NCI-H460 (cell line): ENCODE results near the gene TTL. TPM values are rescaled to one million over a fixed set of nuclear protein-coding genes. Genes with fewer than 3 reads are reported as not detected.
"Not testable (repeated sequence)": the region's sequence is repeated elsewhere in the genome, so short reads cannot be mapped to it uniquely, and the experiment has no call there.

ENCODE experiments used
- DNase-seq: peaks from one replicate; pipeline ENCODE4 v3.0.0-alpha.2; 2016; ENCODE audit warnings: low read depth; ENCODE audit errors: extremely low read depth
- polyA plus RNA-seq: library from polyadenylated mRNA; depleted of rRNA; stranded (reverse); fragments of >200 nt; gene quantifications from 2 replicates; pipeline ENCODE4 v1.2.3, GENCODE V29; 2014; cell fraction: nucleus; rRNA removed
- total RNA-seq: library from RNA; depleted of rRNA; stranded (reverse); fragments of >200 nt; shearing (Covaris generic); gene quantifications from 2 replicates; pipeline ENCODE4 v1.2.3, GENCODE V29; 2014; rRNA removed

The TTL gene
- 58.1 and 72.8 TPM in 2 replicates for total RNA-seq
- polyA plus RNA-seq, result 70.5 and 83.3 TPM in 2 replicates

DNA sequence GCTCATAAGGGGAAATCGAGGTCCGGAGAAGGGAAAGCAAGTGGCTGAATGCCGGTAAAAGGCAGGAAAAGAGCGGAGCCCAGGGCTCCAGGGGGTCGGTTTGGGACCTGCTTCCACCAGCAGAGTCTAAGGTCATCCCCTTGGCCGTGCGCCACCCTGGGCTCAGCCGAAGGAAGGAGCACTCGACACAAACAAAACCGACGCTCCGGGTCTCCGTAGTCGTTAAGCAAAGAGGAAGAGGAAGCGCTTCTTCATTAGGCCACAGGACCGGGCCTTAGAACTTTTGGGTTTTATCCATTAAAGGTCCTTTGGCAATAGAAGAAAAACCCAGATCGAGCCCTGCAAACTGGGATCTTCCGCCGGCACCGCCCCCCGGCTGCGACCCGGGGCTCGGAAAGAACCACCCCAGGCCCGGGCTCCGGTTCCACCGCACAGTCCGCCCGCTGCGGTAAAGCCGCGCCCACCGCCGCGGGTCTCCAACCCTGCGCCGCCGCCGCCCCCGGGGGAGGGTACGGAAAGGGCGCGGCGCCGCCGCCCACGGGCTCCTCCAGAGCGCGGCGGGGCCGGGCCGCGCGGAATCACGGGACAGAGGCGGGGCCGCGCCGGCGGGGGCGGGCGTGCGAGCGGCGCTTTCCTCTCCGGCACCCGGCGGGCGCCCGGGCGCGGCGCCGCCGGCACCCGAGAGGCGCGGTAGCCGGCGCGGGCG, at the start of gene TTL:
Gene TTL, plus strand, starts transcription at position 629 of the 706 bp plus-strand sequence. CDS start 189 bp downstream, outside the sequence.
- DNase-seq, result peak; percentile 66

- DNase-seq, result not testable (repeated sequence)
These were observed 49.6 kb upstream of the TTL start for GRCh38 chr2:112432390-112432734.

DNA sequence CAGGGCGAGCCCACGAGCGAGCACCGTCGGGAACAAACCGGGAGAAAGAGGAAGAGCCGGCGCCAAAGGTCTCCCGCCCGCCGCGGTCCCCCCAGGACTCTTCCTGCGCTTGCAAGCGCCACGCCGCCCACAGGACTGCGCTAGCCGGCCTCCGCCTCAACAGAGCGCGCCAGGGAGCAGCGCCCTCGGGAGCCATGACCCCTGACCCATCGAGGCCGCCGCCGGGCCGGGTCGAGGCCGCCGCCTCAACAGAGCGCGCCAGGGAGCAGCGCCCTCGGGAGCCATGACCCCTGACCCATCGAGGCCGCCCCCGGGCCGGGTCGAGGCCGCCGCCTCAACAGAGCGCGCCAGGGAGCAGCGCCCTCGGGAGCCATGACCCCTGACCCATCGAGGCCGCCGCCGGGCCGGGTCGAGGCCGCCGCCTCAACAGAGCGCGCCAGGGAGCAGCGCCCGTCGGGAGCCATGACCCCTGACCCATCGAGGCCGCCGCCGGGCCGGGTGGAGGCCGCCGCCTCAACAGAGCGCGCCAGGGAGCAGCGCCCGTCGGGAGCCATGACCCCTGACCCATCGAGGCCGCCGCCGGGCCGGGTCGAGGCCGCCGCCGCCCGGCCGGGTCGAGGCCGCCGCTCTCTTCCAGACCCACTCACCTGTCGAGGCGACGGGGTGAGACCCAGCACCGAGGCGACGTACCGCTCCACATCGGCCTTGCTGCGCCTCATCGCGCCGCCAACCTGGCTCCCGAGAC, 49.0 kb upstream of the TTL start:
- not testable (repeated sequence) for DNase-seq

- DNase-seq, result peak; percentile 80
These were observed 48.5 kb upstream of the TTL start, which contains the start of gene RGPD8 for GRCh38 chr2:112433480-112433879. RGPD8 (minus strand) TSS chr2:112433645; CDS start chr2:112433453, 192 bp downstream.

DNA sequence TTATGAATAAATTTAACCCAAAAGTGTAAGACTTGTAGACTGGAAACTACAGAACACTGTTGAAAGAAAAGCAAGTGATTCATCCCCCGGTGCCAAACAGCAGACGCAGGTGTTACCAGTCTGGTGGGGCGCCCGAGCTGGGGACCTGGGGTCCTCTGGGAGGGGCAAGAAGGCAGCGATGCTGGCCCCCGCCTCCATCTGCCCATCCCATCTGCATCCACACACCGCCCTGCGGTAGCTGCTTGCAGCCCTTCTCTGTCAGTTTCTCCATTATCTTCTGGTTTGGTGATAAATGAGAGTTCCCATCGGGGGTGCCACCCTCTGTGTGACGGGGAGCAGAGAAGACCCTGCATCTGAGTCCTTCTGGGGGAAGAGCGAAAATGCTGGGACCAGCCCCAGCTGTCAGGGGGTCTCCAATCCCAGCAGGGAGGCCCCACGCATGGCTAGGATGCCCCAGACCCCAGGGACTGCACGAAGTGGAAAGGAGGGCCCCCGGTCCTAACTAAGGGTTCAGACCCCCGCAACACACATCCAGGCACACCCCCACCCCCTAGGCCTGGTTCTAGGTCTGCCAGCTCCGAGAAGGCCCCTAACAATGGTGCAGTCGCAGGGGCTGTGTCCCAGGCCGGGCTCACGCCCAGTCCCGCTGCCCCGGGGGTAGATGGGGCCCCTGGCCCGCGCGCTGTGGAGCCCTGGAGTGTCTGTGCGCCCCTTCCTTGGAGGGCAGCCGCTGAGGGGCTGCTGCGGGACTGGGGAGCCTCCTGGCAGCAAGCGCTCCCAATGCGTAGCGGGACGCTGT, 47.8 kb upstream of the TTL start:
- DNase-seq, result no peak

GRCh38 chr2:112434890-112435715, 46.9 kb upstream of the TTL start:
- not testable (repeated sequence) for DNase-seq

GRCh38 chr2:112435716-112436431, 46.1 kb upstream of the TTL start:
- not testable (repeated sequence) for DNase-seq

GRCh38 chr2:112436993-112437392, 45.0 kb upstream of the TTL start:
- not testable (repeated sequence) for DNase-seq

- DNase-seq, result not testable (repeated sequence)
These were observed 44.5 kb upstream of the TTL start for GRCh38 chr2:112437405-112437831.

GRCh38 chr2:112438603-112439261, 43.2 kb upstream of the TTL start:
- DNase-seq, result not testable (repeated sequence)

- DNase-seq, result not testable (repeated sequence)
These were observed 37.7 kb upstream of the TTL start for GRCh38 chr2:112444256-112444655.

GRCh38 chr2:112449854-112450253, 32.1 kb upstream of the TTL start:
- no peak for DNase-seq

DNA sequence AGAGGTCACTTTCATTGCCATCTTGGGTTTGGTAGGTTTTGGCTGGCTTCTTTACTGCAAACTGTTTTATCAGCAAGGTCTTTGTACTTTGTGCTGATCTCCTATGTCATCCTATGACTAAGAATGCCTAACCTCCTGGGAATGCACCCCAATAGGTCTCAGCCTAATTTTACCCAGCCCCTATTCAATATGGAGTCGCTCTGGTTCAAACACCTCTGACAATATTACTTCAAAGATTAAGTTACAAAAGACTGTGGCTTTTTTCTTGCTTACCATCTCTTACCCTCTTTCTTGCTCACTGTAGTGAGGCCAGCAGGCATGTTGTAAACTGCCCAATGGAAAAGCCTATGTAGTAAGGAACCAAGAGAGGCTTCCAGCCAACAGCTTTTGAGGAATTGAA, 30.6 kb upstream of the TTL start:
- no peak for DNase-seq

DNA sequence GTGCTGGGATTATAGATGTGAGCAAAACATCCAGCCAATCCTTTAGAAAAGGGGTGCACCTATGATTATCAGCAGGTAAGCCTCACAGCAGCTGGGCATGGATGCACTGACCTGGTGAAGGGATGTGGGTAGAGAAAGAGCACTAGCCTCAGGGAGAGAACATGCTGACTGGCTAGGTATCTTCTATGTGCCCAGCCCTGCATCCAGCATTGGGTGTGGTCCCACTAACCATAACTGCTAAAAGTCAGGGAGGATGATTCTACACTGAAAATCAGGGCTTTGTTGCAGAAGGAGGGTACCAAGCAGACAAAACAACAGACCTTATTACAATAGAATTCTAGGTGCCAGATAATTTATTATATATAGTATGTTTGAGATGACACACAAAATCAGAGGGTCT, 27.4 kb upstream of the TTL start:
- no peak for DNase-seq

DNA sequence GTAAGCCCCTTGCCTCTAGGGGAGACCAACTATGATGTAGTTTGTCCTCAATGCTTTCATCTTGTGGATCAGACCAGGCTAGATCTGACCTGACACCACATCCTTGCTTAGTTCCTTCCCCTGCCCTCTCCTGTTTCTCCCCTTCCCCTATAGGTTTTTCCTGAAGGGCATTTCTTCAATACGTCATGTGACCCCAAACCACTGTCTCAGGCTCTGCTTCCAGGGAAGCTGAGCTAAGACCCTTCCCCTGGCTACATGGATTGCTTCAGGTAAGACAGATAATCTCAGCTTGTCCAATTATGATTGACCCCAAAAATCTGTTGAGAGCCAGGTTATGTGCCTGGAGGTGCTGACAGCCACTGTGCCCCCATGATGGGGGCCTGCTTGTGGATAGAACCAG, 22.6 kb upstream of the TTL start:
- no peak for DNase-seq

DNA sequence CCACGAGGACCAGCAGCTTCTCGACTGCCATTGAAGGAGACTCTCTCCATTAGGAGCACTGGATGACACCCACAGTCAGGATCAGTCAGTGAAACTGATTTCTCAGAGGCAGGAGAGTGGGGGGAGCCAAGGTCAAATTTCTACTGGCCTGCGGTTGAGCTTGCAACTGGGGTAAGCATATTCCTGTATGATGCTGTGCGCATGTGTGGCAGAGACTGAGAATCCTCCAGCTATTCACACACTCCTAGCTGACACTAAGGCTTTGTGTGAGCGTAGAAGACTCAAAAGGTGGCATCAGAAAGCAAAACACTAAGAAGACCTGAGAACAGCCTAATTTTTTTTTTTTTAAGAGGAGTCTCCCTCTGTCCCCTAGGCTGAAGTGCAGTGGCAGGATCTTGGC, 19.8 kb upstream of the TTL start:
- no peak for DNase-seq

DNA sequence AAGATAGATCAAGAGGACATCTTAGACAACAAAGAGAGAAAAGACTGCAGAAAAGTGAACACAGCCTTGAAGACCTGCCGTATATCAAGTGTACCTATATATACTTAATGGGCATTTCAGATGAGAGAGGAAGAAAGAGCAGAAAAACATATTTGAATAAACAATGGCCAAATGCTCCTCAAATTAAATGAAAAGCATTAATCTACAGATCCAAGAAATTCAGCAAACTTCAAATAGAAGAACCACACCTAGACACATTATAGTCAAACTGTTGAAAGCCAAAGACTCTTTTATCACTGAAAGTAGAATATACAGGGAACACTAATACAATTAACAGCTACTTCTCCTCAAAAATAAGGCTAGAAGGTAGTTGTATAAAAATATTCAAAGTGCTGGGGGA, 18.7 kb upstream of the TTL start:
- no peak for DNase-seq

GRCh38 chr2:112465382-112465781, 16.6 kb upstream of the TTL start:
- DNase-seq, result no peak
